Body of pancreas (tissue), 4 donors: ENCODE measurements around the gene ARID1B. TPM values are rescaled to one million over a fixed set of nuclear protein-coding genes. Genes with fewer than 3 reads are reported as not detected.
A peak's percentile ranks its signal among the peaks of the same experiment; 100 is the strongest.

Source experiments
- ATAC-seq: fragments of 150-250 bp; one replicate; pipeline ENCODE4 v1.9.1; 2016
- DNase-seq, 4 donors: peaks; one replicate each; pipeline ENCODE4 v3.0.0-alpha.2; 2019
- H3K27ac ChIP-seq, 4 donors: fragments of 200-600 bp; sonication (generic); 1 replicate in 3 of 4; 2 replicates in 1 of 4; pipeline versions ENCODE4 v1.5.1 to v1.6.1; 2016 to 2019; ENCODE audit warnings: mild to moderate bottlenecking in 1 of 4, mixed read lengths in 1 of 4, moderate library complexity in 1 of 4
- H3K27me3 ChIP-seq, 2 donors: fragments of 200-600 bp; sonication (generic); one replicate each; pipeline ENCODE4 v1.6.0; 2016; ENCODE audit warnings: mild to moderate bottlenecking in 1 of 2
- H3K36me3 ChIP-seq, 2 donors: fragments of 200-600 bp; sonication (generic); replicated peaks in 1 of 2; 2 replicates each; pipeline ENCODE4 v1.5.1; 2016; ENCODE audit warnings: low read depth in 2 of 2; ENCODE audit not compliant: insufficient read depth in 1 of 2
- H3K4me1 ChIP-seq: fragments of 200-600 bp; sonication (generic); one replicate; pipeline ENCODE4 v1.6.0; 2016
- H3K4me3 ChIP-seq, 2 donors: fragments of 200-600 bp; sonication (generic); 1 replicate in 1 of 2; 2 replicates in 1 of 2; pipeline ENCODE4 v1.5.1; 2016 to 2019
- H3K9me3 ChIP-seq, 3 donors: fragments of 200-600 bp; sonication (generic); 1 replicate in 2 of 3; 2 replicates in 1 of 3; pipeline ENCODE4 v1.5.1; 2016
- CTCF ChIP-seq, 7 experiments: fragments of 450-650 bp in 4 of 7; fragments of 200-600 bp in 3 of 7; sonication (generic) in 3 of 7; IDR thresholded peaks; one replicate each; pipeline ENCODE4 v1.5.1; 2016 to 2019; ENCODE audit warnings: antibody characterized with exemption in 7 of 7
- POLR2A ChIP-seq, 3 donors: fragments of 450-650 bp; IDR thresholded peaks; one replicate each; pipeline ENCODE4 v1.6.1; 2016; ENCODE audit warnings: antibody characterized with exemption in 3 of 3, mild to moderate bottlenecking in 2 of 3
- WGBS, 2 donors: methylation state at CpG; one replicate each; pipeline ENCODE4 v1.1.5; 2017; 5-methylcytosine and 5-hydroxymethylcytosine counted together
- intact Hi-C: fragments of 100-400 bp; cut with DNase I; formaldehyde crosslinking; loops from one replicate; pipeline ENCODE4 v1.15.1; 2023
- total RNA-seq, 2 donors: library from RNA; depleted of rRNA; stranded (reverse); fragments of >200 nt; gene quantifications; one replicate each; pipeline ENCODE4 v1.1.0, GENCODE V29; 2016

ARID1B gene
- total RNA-seq, 2 donors from 2014 or later = 71.5 to 85.1 TPM

DNA sequence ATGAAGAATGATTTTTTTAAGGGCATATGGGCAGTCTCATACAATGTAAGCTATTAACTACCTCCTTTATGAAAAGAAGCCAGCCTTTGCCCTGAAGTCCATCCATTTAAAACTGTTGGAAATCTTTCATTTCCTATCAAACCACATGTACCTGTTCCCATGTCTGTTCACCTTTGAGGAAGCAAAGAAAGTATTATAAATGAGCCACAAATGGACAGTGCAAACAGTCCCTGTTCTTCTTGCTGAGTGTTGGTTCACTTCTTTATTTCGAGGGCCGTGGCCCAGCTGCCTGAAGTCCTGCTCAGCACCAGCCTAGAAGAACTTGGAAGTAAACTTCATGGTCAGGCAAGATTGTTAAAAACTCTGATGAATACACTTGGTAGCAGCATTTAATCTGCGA, 433.8 kb downstream of the ARID1B start:
- WGBS, 2 donors = 34 to 38% methylated on average over 3 of the region's 3 CpGs
- DNase-seq = no peak
- intact Hi-C loops = no loop called here
- TF ChIP-seq POLR2A (IDR thresholded peaks at IDR 0.05) (no peak), CTCF (IDR thresholded peaks at IDR 0.05) (no peak)
- H3K27me3 ChIP-seq = no peaks in the 10 kb centered on the region
- peaks cover 13% of the 10 kb centered on the region in 2 donors for H3K36me3 ChIP-seq
- ATAC-seq = peak; percentile 43
- H3K9me3 ChIP-seq = no peaks in the 10 kb centered on the region
- H3K4me3 ChIP-seq = no peak overlapping the region
- H3K4me1 ChIP-seq = peaks cover 25% of the 10 kb centered on the region
- peak overlapping the region; percentile 26 to 56 (median 31) for H3K27ac ChIP-seq

DNA sequence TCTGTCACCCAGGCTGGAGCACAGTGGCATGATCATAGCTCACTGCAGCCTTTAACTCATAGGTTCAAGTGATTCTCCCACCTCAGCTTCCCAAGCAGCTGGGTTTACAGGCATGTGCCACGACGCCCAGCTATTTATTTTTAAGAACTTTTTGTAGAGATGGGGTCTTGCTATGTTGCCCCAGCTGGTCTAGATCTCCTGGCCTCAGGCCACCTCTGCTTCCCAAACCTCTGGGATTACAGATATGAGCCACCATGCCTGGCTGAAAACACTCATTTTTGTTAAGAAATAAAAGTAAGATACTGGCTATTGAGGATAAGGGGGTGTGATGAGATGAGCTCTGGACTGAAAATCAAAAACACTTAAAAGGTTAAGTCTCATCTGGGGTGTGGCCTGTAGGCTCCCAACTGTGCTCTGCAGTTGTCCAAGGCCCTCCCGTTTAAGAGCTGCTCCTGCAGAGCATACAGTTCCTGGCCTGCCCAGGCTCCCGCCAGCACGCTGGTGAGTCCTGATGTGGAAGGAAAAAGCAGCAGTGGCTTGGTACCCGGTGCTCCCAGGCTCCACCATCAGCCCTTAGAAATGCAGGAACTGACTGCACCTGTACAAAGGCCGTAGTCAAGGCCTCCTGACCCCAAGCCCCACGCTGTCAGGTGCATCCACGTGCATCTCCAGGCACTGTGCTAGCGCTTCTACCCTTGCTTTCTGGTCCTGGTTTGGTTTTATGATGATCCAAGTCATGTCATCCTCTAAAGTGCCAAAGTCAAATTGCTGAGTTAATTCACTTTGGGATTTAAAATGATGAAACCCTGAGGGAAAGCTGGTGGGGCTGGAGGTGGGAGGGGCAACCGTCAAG, 434.7 kb downstream of the ARID1B start:
- no peak for DNase-seq
- Histone ChIP-seq H3K4me1 (peaks cover 25% of the 10 kb centered on the region), H3K9me3 (no peaks in the 10 kb centered on the region), H3K27me3 (no peaks in the 10 kb centered on the region), H3K36me3 (peaks cover 5% of the 10 kb centered on the region in 2 donors), H3K27ac (peak overlapping the region in 2 of 4 donors; percentile 26 to 56), H3K4me3 (no peak overlapping the region)
- 80 to 84% methylated on average over 8 to 11 of the region's 11 CpGs for WGBS, 2 donors
- ATAC-seq = no peak
- TF ChIP-seq CTCF (IDR thresholded peaks at IDR 0.05) (no peak), POLR2A (IDR thresholded peaks at IDR 0.05) (no peak)
- intact Hi-C loops = no loop called here

- intact Hi-C loops = no loop called here
- H3K4me3 ChIP-seq = no peak overlapping the region
- no peak for TF ChIP-seq POLR2A (IDR thresholded peaks at IDR 0.05)
- no peak for TF ChIP-seq CTCF (IDR thresholded peaks at IDR 0.05)
- H3K27me3 ChIP-seq = no peaks in the 10 kb centered on the region
- ATAC-seq (no peak), DNase-seq (no peak)
- H3K9me3 ChIP-seq = no peaks in the 10 kb centered on the region
- WGBS, 2 donors = 95% methylated on average over 9 of the region's 9 CpGs
- peaks cover 13% of the 10 kb centered on the region for H3K4me1 ChIP-seq
- no peaks in the 10 kb centered on the region for H3K36me3 ChIP-seq
- no peak overlapping the region for H3K27ac ChIP-seq
Measured at GRCh38 chr6:157213426-157213825, 436.2 kb downstream of the ARID1B start.

DNA sequence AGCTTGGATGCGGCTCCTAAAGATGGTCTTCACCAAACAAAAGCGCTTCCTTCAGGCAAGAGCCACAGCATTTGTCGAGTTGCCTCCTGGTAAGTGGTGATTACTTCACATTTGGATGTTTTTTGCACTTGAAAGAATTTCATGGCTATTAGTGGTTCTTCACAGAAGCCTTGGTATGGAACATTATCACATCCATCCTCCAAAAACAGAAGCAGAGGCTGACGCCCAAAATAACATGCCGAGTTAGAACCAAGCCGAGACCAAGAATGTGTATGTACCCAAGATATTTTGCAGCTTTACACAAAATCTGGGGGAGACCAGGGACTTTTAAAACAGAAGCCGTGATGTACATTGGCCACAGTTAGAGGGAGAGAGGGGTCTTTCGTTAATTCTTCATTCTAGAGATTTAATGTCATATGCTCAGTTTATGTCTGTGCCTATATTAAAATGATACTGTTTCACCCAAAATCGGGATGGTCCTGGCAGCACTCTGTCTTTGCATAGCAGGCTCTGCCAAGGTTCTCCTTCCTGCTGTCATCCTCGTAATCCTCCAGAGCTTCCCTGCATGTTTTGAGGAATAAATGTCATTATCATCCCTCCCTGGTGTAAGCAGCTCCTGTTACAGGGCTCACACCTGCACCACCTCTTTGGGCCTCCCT, 436.9 kb downstream of the ARID1B start:
- H3K4me3 ChIP-seq = no peak overlapping the region
- H3K27ac ChIP-seq = no peak overlapping the region
- WGBS, 2 donors = 91 to 92% methylated on average over 10 of the region's 10 CpGs
- no peaks in the 10 kb centered on the region for H3K27me3 ChIP-seq
- H3K9me3 ChIP-seq = no peaks in the 10 kb centered on the region
- peaks cover 13% of the 10 kb centered on the region for H3K4me1 ChIP-seq
- intact Hi-C loops = no loop called here
- TF ChIP-seq CTCF (IDR thresholded peaks at IDR 0.05) (no peak), POLR2A (IDR thresholded peaks at IDR 0.05) (no peak)
- ATAC-seq = no peak
- DNase-seq = no peak
- H3K36me3 ChIP-seq = no peaks in the 10 kb centered on the region
